ENCODE measurements around the gene ATP10B.

Gene ATP10B

GRCh38 chr5:160703547-160704189, 148.3 kb downstream of the ATP10B start:
- CTCF ChIA-PET = no interaction called here
- TF ChIP-seq ZNF384 (IDR thresholded peaks at IDR 0.05) = no peak
- TF ChIP-seq TARDBP (IDR thresholded peaks at IDR 0.05) = no peak
- no peak for TF ChIP-seq CTBP1 (IDR thresholded peaks at IDR 0.05; ENCODE audit: borderline replicate concordance)
- TF ChIP-seq FOXM1 (IDR thresholded peaks at IDR 0.05; ENCODE audit: borderline replicate concordance) = no peak
- TF ChIP-seq LEF1 (IDR thresholded peaks at IDR 0.05; ENCODE audit: borderline replicate concordance) = no peak
- no peak for TF ChIP-seq NFRKB (IDR thresholded peaks at IDR 0.05)
- TF ChIP-seq, protein P1, sequence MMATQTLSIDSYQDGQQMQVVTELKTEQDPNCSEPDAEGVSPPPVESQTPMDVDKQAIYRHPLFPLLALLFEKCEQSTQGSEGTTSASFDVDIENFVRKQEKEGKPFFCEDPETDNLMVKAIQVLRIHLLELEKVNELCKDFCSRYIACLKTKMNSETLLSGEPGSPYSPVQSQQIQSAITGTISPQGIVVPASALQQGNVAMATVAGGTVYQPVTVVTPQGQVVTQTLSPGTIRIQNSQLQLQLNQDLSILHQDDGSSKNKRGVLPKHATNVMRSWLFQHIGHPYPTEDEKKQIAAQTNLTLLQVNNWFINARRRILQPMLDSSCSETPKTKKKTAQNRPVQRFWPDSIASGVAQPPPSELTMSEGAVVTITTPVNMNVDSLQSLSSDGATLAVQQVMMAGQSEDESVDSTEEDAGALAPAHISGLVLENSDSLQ (IDR thresholded peaks at IDR 0.05) = no peak
- no peak for TF ChIP-seq SP1 (IDR thresholded peaks at IDR 0.05)
- POLR2A ChIA-PET = no interaction called here
- DNase-seq (ENCODE audit: extremely low spot score) = no peak

- TF ChIP-seq, protein P1 (IDR thresholded peaks at IDR 0.05) = no peak
- TF ChIP-seq L3MBTL2 (conservative IDR thresholded peaks at IDR 0.05) (no peak), HDGF (IDR thresholded peaks at IDR 0.05; ENCODE audit: borderline replicate concordance) (no peak)
- POLR2A ChIA-PET = no interaction called here
- DNase-seq (ENCODE audit: extremely low spot score) = no peak
- CTCF ChIA-PET = no interaction called here
Observed at GRCh38 chr5:160702934-160703333, 149.1 kb downstream of the ATP10B start.

DNA sequence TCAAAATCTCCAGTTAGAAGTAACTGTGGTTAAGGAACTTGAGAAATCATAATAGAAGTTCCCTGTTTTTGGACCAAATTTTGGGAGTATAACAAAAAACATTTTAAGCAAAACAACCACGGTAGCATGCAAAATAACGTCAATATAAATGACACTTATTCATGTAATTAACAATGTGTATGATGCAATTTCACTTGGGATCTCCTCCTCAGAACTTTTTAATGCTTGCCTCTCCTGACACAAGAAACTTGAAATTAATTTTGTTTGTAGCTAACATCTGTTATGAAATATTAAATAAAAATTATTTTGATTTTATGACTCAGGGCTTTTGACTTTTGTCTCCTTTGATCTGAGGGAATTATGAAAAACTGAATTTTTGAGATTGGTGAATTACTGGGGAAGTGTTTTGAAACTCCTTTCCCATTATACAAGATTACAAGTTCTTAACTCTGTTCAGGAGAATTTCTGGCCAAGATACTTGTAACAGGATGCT, 149.7 kb downstream of the ATP10B start:
- ChIA-PET CTCF (no interaction called here), POLR2A (no interaction called here)
- DNase-seq (ENCODE audit: extremely low spot score) = no peak
- TF ChIP-seq BHLHE40 (IDR thresholded peaks at IDR 0.05; ENCODE audit: borderline replicate concordance) = no peak

DNA sequence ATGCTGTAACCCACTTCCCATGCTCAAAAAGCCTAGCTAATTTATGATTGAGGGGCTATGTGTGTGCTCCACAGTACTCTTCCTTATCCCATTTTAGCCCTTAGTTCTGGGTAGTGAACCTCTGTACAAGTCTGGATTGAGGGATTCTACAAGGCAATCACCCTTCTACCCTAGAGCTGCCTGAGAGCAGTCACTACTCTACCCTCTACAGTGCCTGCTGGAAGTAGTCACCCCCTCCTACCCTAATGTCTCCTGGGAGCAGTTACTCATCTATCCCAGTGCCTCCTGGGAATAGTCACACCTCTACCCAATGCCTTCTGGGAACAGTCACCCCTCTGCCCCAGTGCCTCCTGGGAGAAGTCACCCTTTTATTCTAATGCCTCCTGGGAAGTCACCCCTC, 150.6 kb downstream of the ATP10B start:
- DNase-seq (ENCODE audit: extremely low spot score) = no peak
- TF ChIP-seq L3MBTL2 (conservative IDR thresholded peaks at IDR 0.05) = no peak
- TF ChIP-seq FOXA1 (IDR thresholded peaks at IDR 0.05) = no peak
- no peak for TF ChIP-seq HDGF (IDR thresholded peaks at IDR 0.05; ENCODE audit: borderline replicate concordance)
- no peak for TF ChIP-seq ARNT (IDR thresholded peaks at IDR 0.05)
- TF ChIP-seq FOXK2 (IDR thresholded peaks at IDR 0.05) = no peak
- POLR2A ChIA-PET = no interaction called here
- CTCF ChIA-PET = no interaction called here

GRCh38 chr5:160699301-160699700, 152.7 kb downstream of the ATP10B start:
- POLR2A ChIA-PET = no interaction called here

DNA sequence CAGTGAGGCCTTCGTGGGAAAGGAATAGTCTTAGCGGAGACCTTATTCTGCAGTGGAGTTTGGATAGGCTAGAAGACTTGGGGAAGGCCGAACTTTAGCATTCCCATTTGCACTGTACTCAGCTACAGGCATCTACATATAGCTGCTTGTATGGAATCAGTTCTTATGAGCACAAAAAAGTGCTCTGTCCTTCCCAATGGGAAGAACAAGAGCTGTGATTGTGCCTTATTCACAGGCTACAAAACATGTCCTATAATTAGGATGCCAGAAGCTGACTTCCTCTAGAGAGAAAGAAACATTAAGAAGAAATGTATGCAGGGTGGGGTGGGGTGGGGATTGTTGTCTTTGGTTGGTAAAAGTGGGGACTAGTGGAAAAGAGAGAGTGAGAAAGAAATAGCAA, 154.7 kb downstream of the ATP10B start:
- DNase-seq (ENCODE audit: extremely low spot score) = no peak
- POLR2A ChIA-PET = no interaction called here
- CTCF ChIA-PET = no interaction called here
- TF ChIP-seq NFRKB (IDR thresholded peaks at IDR 0.05) (no peak), ARNT (IDR thresholded peaks at IDR 0.05) (no peak), FOXA1 (IDR thresholded peaks at IDR 0.05) (no peak), L3MBTL2 (conservative IDR thresholded peaks at IDR 0.05) (no peak), ELF4 (IDR thresholded peaks at IDR 0.05) (no peak), FOXM1 (IDR thresholded peaks at IDR 0.05; ENCODE audit: borderline replicate concordance) (no peak), BHLHE40 (IDR thresholded peaks at IDR 0.05; ENCODE audit: borderline replicate concordance) (no peak), SUZ12 (IDR thresholded peaks at IDR 0.05) (no peak), FOXK2 (IDR thresholded peaks at IDR 0.05) (no peak), HDGF (IDR thresholded peaks at IDR 0.05; ENCODE audit: borderline replicate concordance) (no peak), LEF1 (IDR thresholded peaks at IDR 0.05; ENCODE audit: borderline replicate concordance) (no peak), SP1 (IDR thresholded peaks at IDR 0.05) (no peak), CTBP1 (IDR thresholded peaks at IDR 0.05; ENCODE audit: borderline replicate concordance) (no peak), TARDBP (IDR thresholded peaks at IDR 0.05) (no peak), ZNF384 (IDR thresholded peaks at IDR 0.05) (no peak)
- TF ChIP-seq, protein P1 (IDR thresholded peaks at IDR 0.05) = no peak

More at GRCh38 chr5:160699301-160699700, 152.7 kb downstream of the ATP10B start:
- no peak for DNase-seq (ENCODE audit: extremely low spot score)
- CTCF ChIA-PET = no interaction called here
- TF ChIP-seq SP1 (IDR thresholded peaks at IDR 0.05) = no peak
- TF ChIP-seq CTBP1 (IDR thresholded peaks at IDR 0.05; ENCODE audit: borderline replicate concordance) = no peak
- TF ChIP-seq L3MBTL2 (conservative IDR thresholded peaks at IDR 0.05) = no peak
- no peak for TF ChIP-seq NFRKB (IDR thresholded peaks at IDR 0.05)
- TF ChIP-seq HDGF (IDR thresholded peaks at IDR 0.05; ENCODE audit: borderline replicate concordance) = no peak
- TF ChIP-seq FOXM1 (IDR thresholded peaks at IDR 0.05; ENCODE audit: borderline replicate concordance) = no peak

GRCh38 chr5:160694896-160695295, 157.1 kb downstream of the ATP10B start:
- TF ChIP-seq TARDBP (IDR thresholded peaks at IDR 0.05) = no peak
- TF ChIP-seq ARNT (IDR thresholded peaks at IDR 0.05) = no peak
- TF ChIP-seq ELF4 (IDR thresholded peaks at IDR 0.05) = no peak
- TF ChIP-seq, protein P1 (IDR thresholded peaks at IDR 0.05) = no peak
- TF ChIP-seq SUZ12 (IDR thresholded peaks at IDR 0.05) = no peak
- no peak for TF ChIP-seq FOXM1 (IDR thresholded peaks at IDR 0.05; ENCODE audit: borderline replicate concordance)
- TF ChIP-seq FOXA1 (IDR thresholded peaks at IDR 0.05) = no peak
- TF ChIP-seq FOXK2 (IDR thresholded peaks at IDR 0.05) = no peak
- no peak for TF ChIP-seq SP1 (IDR thresholded peaks at IDR 0.05)
- no peak for TF ChIP-seq CTBP1 (IDR thresholded peaks at IDR 0.05; ENCODE audit: borderline replicate concordance)
- no peak for TF ChIP-seq BHLHE40 (IDR thresholded peaks at IDR 0.05; ENCODE audit: borderline replicate concordance)
- TF ChIP-seq L3MBTL2 (conservative IDR thresholded peaks at IDR 0.05) = no peak
- no peak for TF ChIP-seq NFRKB (IDR thresholded peaks at IDR 0.05)
- no peak for TF ChIP-seq ZNF384 (IDR thresholded peaks at IDR 0.05)
- no peak for TF ChIP-seq LEF1 (IDR thresholded peaks at IDR 0.05; ENCODE audit: borderline replicate concordance)
- TF ChIP-seq HDGF (IDR thresholded peaks at IDR 0.05; ENCODE audit: borderline replicate concordance) = no peak
- CTCF ChIA-PET = no interaction called here
- no peak for DNase-seq (ENCODE audit: extremely low spot score)
- POLR2A ChIA-PET = no interaction called here

All from HEK293T (cell line).